ENCODE data around the gene EVC2. TPM values are rescaled to one million over a fixed set of nuclear protein-coding genes. Genes with fewer than 3 reads are reported as not detected.

Gene EVC2
- total RNA-seq, 4 donors from 2014 or later, result 8.3 to 12.4 (median 9.9) TPM

DNA sequence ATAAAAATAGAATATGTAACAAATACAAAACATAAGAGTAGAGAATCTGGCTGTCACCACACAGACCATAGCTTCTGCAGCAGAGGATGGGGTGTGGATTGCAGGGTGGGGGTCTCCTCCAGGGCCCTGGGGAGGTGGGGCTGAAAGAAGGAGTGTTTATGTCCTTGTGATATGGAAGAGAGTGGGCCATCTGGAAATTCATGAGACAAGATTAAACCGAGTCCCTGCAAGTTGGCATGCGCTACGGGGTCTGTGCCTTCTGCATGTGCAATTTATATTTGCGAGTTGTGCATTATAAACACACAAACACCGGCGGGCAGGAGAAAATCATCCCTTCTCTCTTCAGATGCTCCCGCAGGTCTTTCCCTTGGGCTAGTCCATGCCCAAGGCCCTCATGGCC, 145.9 kb downstream of the EVC2 start:
- Histone ChIP-seq H3K27me3 (no peaks in the 10 kb centered on the region), H3K4me1 (no peaks in the 10 kb centered on the region), H3K27ac (replicated peaks in 1 of 4) (no peak overlapping the region), H3K9me3 (no peaks in the 10 kb centered on the region), H3K36me3 (peaks cover 0 to 98% (median 57%) of the 10 kb centered on the region in 4 donors), H3K4me3 (no peak overlapping the region)
- no peak for DNase-seq (ENCODE audit: extremely low spot score)
- WGBS, result 90% methylated on average over 7 of the region's 7 CpGs
- intact Hi-C loops (cut with DNase I), result no loop called here
- no peak for TF ChIP-seq POLR2A (IDR thresholded peaks at IDR 0.05; ENCODE audit: low read depth)
- TF ChIP-seq POLR2AphosphoS5 (IDR thresholded peaks at IDR 0.05), result no peak
- TF ChIP-seq, protein P1, sequence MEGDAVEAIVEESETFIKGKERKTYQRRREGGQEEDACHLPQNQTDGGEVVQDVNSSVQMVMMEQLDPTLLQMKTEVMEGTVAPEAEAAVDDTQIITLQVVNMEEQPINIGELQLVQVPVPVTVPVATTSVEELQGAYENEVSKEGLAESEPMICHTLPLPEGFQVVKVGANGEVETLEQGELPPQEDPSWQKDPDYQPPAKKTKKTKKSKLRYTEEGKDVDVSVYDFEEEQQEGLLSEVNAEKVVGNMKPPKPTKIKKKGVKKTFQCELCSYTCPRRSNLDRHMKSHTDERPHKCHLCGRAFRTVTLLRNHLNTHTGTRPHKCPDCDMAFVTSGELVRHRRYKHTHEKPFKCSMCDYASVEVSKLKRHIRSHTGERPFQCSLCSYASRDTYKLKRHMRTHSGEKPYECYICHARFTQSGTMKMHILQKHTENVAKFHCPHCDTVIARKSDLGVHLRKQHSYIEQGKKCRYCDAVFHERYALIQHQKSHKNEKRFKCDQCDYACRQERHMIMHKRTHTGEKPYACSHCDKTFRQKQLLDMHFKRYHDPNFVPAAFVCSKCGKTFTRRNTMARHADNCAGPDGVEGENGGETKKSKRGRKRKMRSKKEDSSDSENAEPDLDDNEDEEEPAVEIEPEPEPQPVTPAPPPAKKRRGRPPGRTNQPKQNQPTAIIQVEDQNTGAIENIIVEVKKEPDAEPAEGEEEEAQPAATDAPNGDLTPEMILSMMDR (IDR thresholded peaks at IDR 0.05), result no peak
- no peak for TF ChIP-seq EP300 (IDR thresholded peaks at IDR 0.05)

DNA sequence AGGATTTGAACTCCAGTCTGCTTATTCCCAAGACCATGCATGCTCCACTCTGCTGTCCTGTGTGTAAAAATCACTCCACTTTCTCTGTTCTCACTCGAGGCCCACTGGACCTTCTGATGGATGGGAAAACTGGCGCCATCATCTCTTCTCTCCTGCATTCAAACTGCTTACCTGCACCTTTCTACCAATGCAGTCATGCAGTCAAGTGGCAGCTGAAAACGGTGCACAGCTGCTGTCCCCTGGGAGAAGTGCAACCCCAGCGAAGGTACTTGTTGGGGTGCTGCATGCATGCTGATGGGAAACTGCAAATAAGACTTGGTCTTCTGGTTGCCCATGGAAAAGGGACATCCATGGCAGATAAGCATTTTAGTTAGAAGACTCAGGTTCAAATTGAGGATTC, 147.1 kb downstream of the EVC2 start:
- intact Hi-C loops (cut with DNase I), result no loop called here
- peak; percentile 90 for DNase-seq (ENCODE audit: extremely low spot score)
- TF ChIP-seq, protein P1 (IDR thresholded peaks at IDR 0.05), result no peak
- TF ChIP-seq POLR2AphosphoS5 (IDR thresholded peaks at IDR 0.05) (no peak), EP300 (IDR thresholded peaks at IDR 0.05) (no peak), POLR2A (IDR thresholded peaks at IDR 0.05; ENCODE audit: low read depth) (no peak)
- no peaks in the 10 kb centered on the region for H3K27me3 ChIP-seq
- H3K4me3 ChIP-seq, result no peak overlapping the region
- H3K36me3 ChIP-seq, result peaks cover 0 to 87% (median 51%) of the 10 kb centered on the region in 4 donors
- H3K27ac ChIP-seq (replicated peaks in 1 of 4), result no peak overlapping the region
- whole genome bisulfite sequencing, result 91% methylated on average over 4 of the region's 4 CpGs
- no peaks in the 10 kb centered on the region for H3K9me3 ChIP-seq
- H3K4me1 ChIP-seq, result no peaks in the 10 kb centered on the region

DNA sequence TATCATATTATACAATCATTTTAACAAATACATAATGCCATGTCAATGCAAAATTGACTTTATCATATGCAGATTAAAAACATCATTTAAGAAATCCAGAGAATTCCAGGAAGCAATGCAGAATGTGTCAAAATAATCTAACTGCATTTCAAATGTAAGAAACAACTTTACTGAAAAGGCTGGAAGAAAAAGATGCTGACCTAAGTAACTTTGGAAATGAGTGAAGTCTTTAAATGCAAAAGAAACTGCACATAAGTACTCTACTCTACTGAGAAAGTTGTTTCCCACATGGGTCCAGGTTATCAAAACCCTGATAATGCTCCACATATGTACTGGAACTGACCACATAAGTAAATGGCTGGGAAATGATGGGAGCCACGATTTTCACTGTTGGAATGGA, 149.9 kb downstream of the EVC2 start:
- Histone ChIP-seq H3K4me3 (no peak overlapping the region), H3K27me3 (no peaks in the 10 kb centered on the region), H3K36me3 (peaks cover 0 to 72% (median 35%) of the 10 kb centered on the region in 4 donors), H3K27ac (replicated peaks in 1 of 4) (no peak overlapping the region), H3K4me1 (no peaks in the 10 kb centered on the region), H3K9me3 (no peaks in the 10 kb centered on the region)
- TF ChIP-seq POLR2AphosphoS5 (IDR thresholded peaks at IDR 0.05), result no peak
- TF ChIP-seq POLR2A (IDR thresholded peaks at IDR 0.05; ENCODE audit: low read depth), result no peak
- TF ChIP-seq, protein P1 (IDR thresholded peaks at IDR 0.05), result no peak
- TF ChIP-seq EP300 (IDR thresholded peaks at IDR 0.05), result no peak
- intact Hi-C loops (cut with DNase I), result no loop called here
- DNase-seq (ENCODE audit: extremely low spot score), result no peak
- WGBS, result 85% methylated on average over 1 of the region's 1 CpG

DNA sequence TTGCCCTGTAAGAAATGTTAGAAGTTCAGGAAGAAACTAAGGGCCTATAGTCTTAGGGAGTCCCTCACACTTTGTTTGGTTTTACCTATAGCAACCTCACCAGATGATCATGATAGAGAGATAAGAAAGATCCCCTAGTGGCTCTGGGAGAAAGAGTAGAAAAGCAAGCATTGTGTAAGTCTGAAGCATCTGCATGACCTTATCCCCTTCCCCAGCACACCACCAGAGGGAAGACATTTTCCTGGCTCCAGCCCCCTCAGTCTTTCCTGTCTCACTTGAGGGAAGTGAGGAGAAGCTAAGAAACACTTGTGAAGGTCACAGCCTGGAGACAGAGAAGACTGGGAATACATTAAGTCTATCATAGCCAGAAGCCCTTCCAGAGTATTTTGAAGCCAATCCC, 154.0 kb downstream of the EVC2 start:
- Histone ChIP-seq H3K4me3 (no peak overlapping the region), H3K9me3 (peaks cover 0 to 7% (median 0%) of the 10 kb centered on the region in 4 donors), H3K27me3 (no peaks in the 10 kb centered on the region), H3K27ac (replicated peaks in 1 of 4) (no peak overlapping the region), H3K4me1 (no peaks in the 10 kb centered on the region), H3K36me3 (peaks cover 0 to 59% (median 6%) of the 10 kb centered on the region in 4 donors)
- TF ChIP-seq POLR2AphosphoS5 (IDR thresholded peaks at IDR 0.05), result no peak
- TF ChIP-seq, protein P1 (IDR thresholded peaks at IDR 0.05), result no peak
- TF ChIP-seq POLR2A (IDR thresholded peaks at IDR 0.05; ENCODE audit: low read depth), result no peak
- DNase-seq (ENCODE audit: extremely low spot score), result peak; percentile 60
- intact Hi-C loops (cut with DNase I), result no loop called here

DNA sequence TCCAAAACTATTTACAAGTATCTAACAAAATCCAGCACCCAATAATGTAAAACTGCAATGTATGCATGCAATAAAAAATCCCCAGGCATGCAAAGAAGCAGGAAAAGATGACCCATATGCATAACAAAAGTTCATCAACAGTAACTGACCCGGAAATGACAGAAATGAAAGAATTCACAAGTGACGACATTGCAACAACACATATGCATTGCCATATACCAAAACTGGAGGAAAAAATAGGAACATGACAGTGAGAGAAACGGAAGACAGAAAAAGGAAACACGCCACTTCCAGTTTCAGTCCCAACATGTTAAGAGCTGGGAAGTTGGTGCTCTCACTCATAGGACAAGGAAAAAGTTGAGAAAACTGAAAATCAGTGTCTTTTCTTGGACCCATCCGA, 154.6 kb downstream of the EVC2 start:
- WGBS, result 88% methylated on average over 5 of the region's 5 CpGs
- H3K4me1 ChIP-seq, result no peaks in the 10 kb centered on the region
- H3K4me3 ChIP-seq, result no peak overlapping the region
- H3K9me3 ChIP-seq, result peaks cover 0 to 7% (median 0%) of the 10 kb centered on the region in 4 donors
- no peak for TF ChIP-seq POLR2AphosphoS5 (IDR thresholded peaks at IDR 0.05)
- TF ChIP-seq, protein P1 (IDR thresholded peaks at IDR 0.05), result no peak
- TF ChIP-seq EP300 (IDR thresholded peaks at IDR 0.05), result no peak
- TF ChIP-seq POLR2A (IDR thresholded peaks at IDR 0.05; ENCODE audit: low read depth), result no peak
- no peaks in the 10 kb centered on the region for H3K27me3 ChIP-seq
- intact Hi-C loops (cut with DNase I), result no loop called here
- no peak for DNase-seq (ENCODE audit: extremely low spot score)
- H3K27ac ChIP-seq (replicated peaks in 1 of 4), result no peak overlapping the region
- peaks cover 0 to 55% (median 5%) of the 10 kb centered on the region in 4 donors for H3K36me3 ChIP-seq

Data from esophagus muscularis mucosa (tissue), 4 donors.